HL-60 (cell line): ENCODE results near the gene SPEN.

Experiments used
- GABPA ChIP-seq: IDR thresholded peaks from 2 replicates; pipeline ENCODE4 v1.6.1; 2012; ENCODE audit warnings: low read depth
- POLR2AphosphoS5 ChIP-seq: IDR thresholded peaks from 2 replicates; pipeline ENCODE4 v1.6.1; 2012; ENCODE audit warnings: low read depth
- SPI1 ChIP-seq: IDR thresholded peaks from 2 replicates; pipeline ENCODE4 v1.6.1; 2012; ENCODE audit warnings: low read depth, mild to moderate bottlenecking, borderline replicate concordance
- TF ChIP-seq, protein P1 (sequence below): IDR thresholded peaks from one replicate; pipeline ENCODE4 v1.5.1; 2011; ENCODE audit warnings: low read length, control low read depth, inconsistent platforms; ENCODE audit not compliant: insufficient read depth
- TF ChIP-seq, protein P2 (sequence below): IDR thresholded peaks from 2 replicates; pipeline ENCODE4 v1.6.1; 2012; ENCODE audit warnings: low read depth; ENCODE audit not compliant: insufficient replicate concordance

DNA sequence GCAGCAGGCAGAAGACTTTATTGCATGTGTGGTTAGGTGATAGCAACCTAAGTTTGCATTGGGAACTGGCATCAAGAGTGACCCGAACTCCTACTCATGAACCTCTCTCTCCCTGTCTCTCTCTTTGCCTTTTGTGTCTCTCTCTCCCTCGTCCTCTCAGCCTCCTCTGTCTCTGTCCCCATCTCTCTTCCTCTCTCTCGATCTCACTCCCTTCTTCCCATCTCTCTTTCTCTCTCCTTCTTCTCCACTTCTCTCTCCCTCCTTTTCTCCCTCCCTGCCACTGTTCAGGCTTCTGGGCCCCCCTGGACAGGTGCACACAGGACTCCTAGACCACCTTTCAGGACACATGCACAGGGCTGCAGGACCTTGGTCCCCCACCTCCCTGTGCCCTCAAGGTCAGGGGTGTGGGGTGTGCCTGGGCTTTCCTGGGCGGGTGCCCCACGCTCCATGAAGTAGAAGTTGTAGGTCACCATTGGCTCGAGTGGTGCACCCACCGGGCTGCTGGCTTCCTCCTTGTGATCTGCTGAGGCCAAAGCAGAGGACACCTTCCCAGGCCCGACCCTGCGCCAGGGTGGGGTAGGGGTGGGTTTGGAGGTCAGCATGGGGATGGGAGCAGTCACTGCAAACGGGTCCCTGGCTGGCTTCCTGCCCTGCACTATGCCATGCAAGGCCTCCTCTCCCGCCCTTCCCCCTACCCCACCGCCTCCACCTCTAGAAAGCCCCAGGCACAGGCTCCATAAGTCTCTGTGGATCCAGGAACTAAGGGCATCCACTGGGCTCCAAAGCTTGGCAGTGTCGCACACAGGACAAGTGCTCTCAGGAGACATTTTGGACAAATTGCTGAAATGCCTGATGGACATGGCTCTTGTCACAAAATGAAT is 141.6 kb downstream of the SPEN start:
- TF ChIP-seq, protein P1, sequence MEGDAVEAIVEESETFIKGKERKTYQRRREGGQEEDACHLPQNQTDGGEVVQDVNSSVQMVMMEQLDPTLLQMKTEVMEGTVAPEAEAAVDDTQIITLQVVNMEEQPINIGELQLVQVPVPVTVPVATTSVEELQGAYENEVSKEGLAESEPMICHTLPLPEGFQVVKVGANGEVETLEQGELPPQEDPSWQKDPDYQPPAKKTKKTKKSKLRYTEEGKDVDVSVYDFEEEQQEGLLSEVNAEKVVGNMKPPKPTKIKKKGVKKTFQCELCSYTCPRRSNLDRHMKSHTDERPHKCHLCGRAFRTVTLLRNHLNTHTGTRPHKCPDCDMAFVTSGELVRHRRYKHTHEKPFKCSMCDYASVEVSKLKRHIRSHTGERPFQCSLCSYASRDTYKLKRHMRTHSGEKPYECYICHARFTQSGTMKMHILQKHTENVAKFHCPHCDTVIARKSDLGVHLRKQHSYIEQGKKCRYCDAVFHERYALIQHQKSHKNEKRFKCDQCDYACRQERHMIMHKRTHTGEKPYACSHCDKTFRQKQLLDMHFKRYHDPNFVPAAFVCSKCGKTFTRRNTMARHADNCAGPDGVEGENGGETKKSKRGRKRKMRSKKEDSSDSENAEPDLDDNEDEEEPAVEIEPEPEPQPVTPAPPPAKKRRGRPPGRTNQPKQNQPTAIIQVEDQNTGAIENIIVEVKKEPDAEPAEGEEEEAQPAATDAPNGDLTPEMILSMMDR: no peak
- TF ChIP-seq GABPA (no peak), POLR2AphosphoS5 (no peak), SPI1 (no peak)
- TF ChIP-seq, protein P2, sequence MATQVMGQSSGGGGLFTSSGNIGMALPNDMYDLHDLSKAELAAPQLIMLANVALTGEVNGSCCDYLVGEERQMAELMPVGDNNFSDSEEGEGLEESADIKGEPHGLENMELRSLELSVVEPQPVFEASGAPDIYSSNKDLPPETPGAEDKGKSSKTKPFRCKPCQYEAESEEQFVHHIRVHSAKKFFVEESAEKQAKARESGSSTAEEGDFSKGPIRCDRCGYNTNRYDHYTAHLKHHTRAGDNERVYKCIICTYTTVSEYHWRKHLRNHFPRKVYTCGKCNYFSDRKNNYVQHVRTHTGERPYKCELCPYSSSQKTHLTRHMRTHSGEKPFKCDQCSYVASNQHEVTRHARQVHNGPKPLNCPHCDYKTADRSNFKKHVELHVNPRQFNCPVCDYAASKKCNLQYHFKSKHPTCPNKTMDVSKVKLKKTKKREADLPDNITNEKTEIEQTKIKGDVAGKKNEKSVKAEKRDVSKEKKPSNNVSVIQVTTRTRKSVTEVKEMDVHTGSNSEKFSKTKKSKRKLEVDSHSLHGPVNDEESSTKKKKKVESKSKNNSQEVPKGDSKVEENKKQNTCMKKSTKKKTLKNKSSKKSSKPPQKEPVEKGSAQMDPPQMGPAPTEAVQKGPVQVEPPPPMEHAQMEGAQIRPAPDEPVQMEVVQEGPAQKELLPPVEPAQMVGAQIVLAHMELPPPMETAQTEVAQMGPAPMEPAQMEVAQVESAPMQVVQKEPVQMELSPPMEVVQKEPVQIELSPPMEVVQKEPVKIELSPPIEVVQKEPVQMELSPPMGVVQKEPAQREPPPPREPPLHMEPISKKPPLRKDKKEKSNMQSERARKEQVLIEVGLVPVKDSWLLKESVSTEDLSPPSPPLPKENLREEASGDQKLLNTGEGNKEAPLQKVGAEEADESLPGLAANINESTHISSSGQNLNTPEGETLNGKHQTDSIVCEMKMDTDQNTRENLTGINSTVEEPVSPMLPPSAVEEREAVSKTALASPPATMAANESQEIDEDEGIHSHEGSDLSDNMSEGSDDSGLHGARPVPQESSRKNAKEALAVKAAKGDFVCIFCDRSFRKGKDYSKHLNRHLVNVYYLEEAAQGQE: no peak
